HepG2 (cell line): ENCODE measurements around the gene CDIP1. TPM values are rescaled to one million over a fixed set of nuclear protein-coding genes. Genes with fewer than 3 reads are reported as not detected.

ENCODE experiments used
- ATAC-seq: fragments of 200-7000 bp; cut with Tn5 transposase; 3 replicates; pipeline ENCODE4 v1.9.1; 2020; ENCODE audit warnings: mild to moderate bottlenecking, moderate library complexity
- BruUV-seq: library from RNA; stranded (reverse); fragments of 400-500 nt; replicated peaks from 2 replicates; lab custom pipeline; 2021; lab: Mats Ljungman, UMichigan
- CTCF ChIA-PET: fragments of 300-600 bp; formaldehyde crosslinking; extraction: SDS; loops from one replicate; lab custom pipeline; 2021; ENCODE audit warnings: low total read pairs, inconsistent platforms, low intra/inter-chr PET ratio; lab: Yijun Ruan, JAX
- POLR2A ChIA-PET: fragments of 350-600 bp; sonication (Branson Sonifier 250); formaldehyde crosslinking; loops from one replicate; lab custom pipeline; 2020; ENCODE audit warnings: antibody characterized with exemption, inconsistent platforms; lab: Yijun Ruan, JAX
- DNase-seq: peaks from one replicate; pipeline ENCODE4 v3.0.0-alpha.2; 2015; ENCODE audit warnings: low spot score
- FAIRE-seq: peaks from 3 replicates; lab custom pipeline; 2011; peaks lifted over from hg19 to GRCh38; lab: Jason Lieb, UNC
- H2AFZ ChIP-seq: one replicate; pipeline ENCODE4 v1.6.1; 2011; ENCODE audit warnings: low read length, inconsistent platforms
- H3K27ac ChIP-seq: fragments of 300-600 bp; 3 replicates; pipeline ENCODE4 v1.8.0; 2011; ENCODE audit warnings: mixed run types, mild to moderate bottlenecking, mixed read lengths, low read length, inconsistent platforms; ENCODE audit not compliant: insufficient read depth; ENCODE audit errors: extremely low read length
- H3K27me3 ChIP-seq, 2 experiments: fragments of 200-600 bp in 1 of 2; 2 replicates in 1 of 2; 3 replicates in 1 of 2; pipeline versions ENCODE4 v1.6.0 to v1.8.0; 2011; ENCODE audit warnings: low read length in 2 of 2, mild to moderate bottlenecking in 2 of 2, moderate library complexity in 2 of 2, inconsistent platforms in 1 of 2; ENCODE audit not compliant: insufficient read depth in 2 of 2, control insufficient read depth in 1 of 2
- H3K36me3 ChIP-seq, 2 experiments: fragments of 200-600 bp in 1 of 2; replicated peaks in 1 of 2; 2 replicates in 1 of 2; 3 replicates in 1 of 2; pipeline versions ENCODE4 v1.5.1 to v1.8.0; 2011; ENCODE audit warnings: low read length in 2 of 2, inconsistent platforms in 1 of 2; ENCODE audit not compliant: insufficient read depth in 2 of 2, control insufficient read depth in 1 of 2
- H3K4me1 ChIP-seq: 2 replicates; pipeline ENCODE4 v1.5.1; 2012; ENCODE audit warnings: low read length, inconsistent platforms; ENCODE audit not compliant: insufficient read depth
- H3K4me2 ChIP-seq: 2 replicates; pipeline ENCODE4 v1.6.0; 2011; ENCODE audit warnings: low read depth, low read length, inconsistent platforms
- H3K4me3 ChIP-seq, 3 experiments: fragments of 200-600 bp in 1 of 3; sonication (generic), shearing (Covaris generic) in 1 of 3; replicated peaks in 1 of 3; 2 replicates each; pipeline ENCODE4 v1.5.1; 2011 to 2016; ENCODE audit warnings: low read length in 3 of 3, inconsistent platforms in 2 of 3, low read depth in 2 of 3, mild to moderate bottlenecking in 2 of 3, control low read depth in 1 of 3, mixed read lengths in 1 of 3; ENCODE audit not compliant: insufficient read depth in 1 of 3
- H3K79me2 ChIP-seq: one replicate; pipeline ENCODE4 v1.6.1; 2011; ENCODE audit warnings: low read length, inconsistent platforms; ENCODE audit not compliant: insufficient read depth
- H3K9ac ChIP-seq: 2 replicates; pipeline ENCODE4 v1.6.0; 2011; ENCODE audit warnings: mild to moderate bottlenecking, low read depth, low read length, inconsistent platforms; ENCODE audit not compliant: insufficient read depth
- H3K9me3 ChIP-seq: 2 replicates; pipeline ENCODE4 v1.5.1; 2012; ENCODE audit warnings: mild to moderate bottlenecking, low read length
- H4K20me1 ChIP-seq: 2 replicates; pipeline ENCODE4 v1.6.0; 2011; ENCODE audit warnings: inconsistent platforms, mild to moderate bottlenecking, low read length, moderate library complexity; ENCODE audit not compliant: insufficient read depth
- CEBPZ ChIP-seq: IDR thresholded peaks from 2 replicates; pipeline ENCODE4 v1.6.1; 2012; ENCODE audit warnings: low read length, improper control_type of control experiment
- ESRRA ChIP-seq: sonication (generic); formaldehyde crosslinking; IDR thresholded peaks from 2 replicates; pipeline ENCODE4 v1.5.1; 2020; ENCODE audit warnings: mild to moderate bottlenecking, low read depth, missing genetic modification reagents
- MAF1 ChIP-seq: sonication (generic); formaldehyde crosslinking; IDR thresholded peaks from 2 replicates; pipeline ENCODE4 v1.5.0; 2020; ENCODE audit warnings: missing genetic modification reagents, borderline replicate concordance
- MAX ChIP-seq: IDR thresholded peaks from 2 replicates; pipeline ENCODE4 v1.6.1; 2012; ENCODE audit warnings: inconsistent platforms
- POLR2A ChIP-seq, 2 experiments: IDR thresholded peaks; 2 replicates each; pipeline ENCODE4 v1.6.1; 2011; ENCODE audit warnings: low read depth in 2 of 2, low read length in 2 of 2, mild to moderate bottlenecking in 1 of 2, moderate library complexity in 1 of 2; ENCODE audit not compliant: insufficient read depth in 1 of 2
- RORA ChIP-seq: sonication (generic); formaldehyde crosslinking; IDR thresholded peaks from 2 replicates; pipeline ENCODE4 v1.5.0; 2020; ENCODE audit warnings: mild to moderate bottlenecking, missing genetic modification reagents, moderate library complexity
- ZFP41 ChIP-seq: sonication (generic); formaldehyde crosslinking; IDR thresholded peaks from 2 replicates; pipeline ENCODE4 v1.4.0; 2020; ENCODE audit warnings: mild to moderate bottlenecking, missing genetic modification reagents, borderline replicate concordance
- WGBS: methylation state at CpG from one replicate; pipeline ENCODE4 v1.1.6; 2017; ENCODE audit warnings: low lambda C conversion rate; 5-methylcytosine and 5-hydroxymethylcytosine counted together
- in situ Hi-C: cut with HindIII; loops from 2 replicates; pipeline ENCODE4 v1.10.0; 2017; ENCODE audit warnings: low pct_unique_long_range_greater_than_20kb; ENCODE audit not compliant: extremely low pct_ligation_motif_present
- intact Hi-C: fragments of 100-400 bp; cut with micrococcal nuclease; formaldehyde crosslinking; loops from one replicate; pipeline ENCODE4 v1.10.0; 2022; ENCODE audit not compliant: unreplicated experiment
- polyA plus RNA-seq, 8 experiments: library from polyadenylated mRNA; depleted of rRNA in 3 of 8; stranded (reverse) in 7 of 8; unstranded in 1 of 8; fragments of >200 nt; fragmentation: Illumina TruSeq in 4 of 8; extraction: Trizol in 4 of 8; gene quantifications; 2 replicates each; pipeline versions ENCODE4 v1.2.1 to v1.2.3, GENCODE V29; 2011 to 2016; ENCODE audit warnings: low read depth in 4 of 8, missing spikeins in 1 of 8, mixed read lengths in 1 of 8; ENCODE audit not compliant: insufficient read depth in 1 of 8
- total RNA-seq, 5 experiments: library from RNA; depleted of rRNA; stranded (reverse); fragments of >200 nt; fragmentation: Illumina TruSeq; extraction: Trizol; gene quantifications; 2 replicates each; pipeline ENCODE4 v1.2.3, GENCODE V29; 2016; ENCODE audit warnings: low read depth in 1 of 5
- TF ChIP-seq, protein P1 (sequence below): sonication (generic); formaldehyde crosslinking; IDR thresholded peaks from 2 replicates; pipeline ENCODE4 v1.4.0; 2020; ENCODE audit warnings: missing genetic modification reagents

Gene CDIP1
- total and polyA plus RNA-seq, 2 of the 13 experiments (the other 11 are each of a cell fraction or from before 2014, with no cell fraction given) = 31.2 to 56.7 TPM

- WGBS = 99% methylated on average over 10 of the region's 10 CpGs
- FAIRE-seq (no peak), ATAC-seq (no peak), DNase-seq (no peak)
- Histone ChIP-seq H3K36me3 (peaks cover 8 to 19% of the 10 kb centered on the region in 2 experiments), H3K4me1 (peaks cover 60% of the 10 kb centered on the region), H3K4me3 (no peak overlapping the region), H3K79me2 (peaks cover 91% of the 10 kb centered on the region), H2AFZ (no peak overlapping the region), H3K9me3 (no peaks in the 10 kb centered on the region), H4K20me1 (peaks cover 35% of the 10 kb centered on the region; the same call in 1 of the 2 replicates), H3K27ac (no peak overlapping the region), H3K27me3 (no peaks in the 10 kb centered on the region), H3K9ac (no peak overlapping the region), H3K4me2 (no peak overlapping the region)
- intact Hi-C loops = no loop called here
- ChIA-PET CTCF (no interaction called here), POLR2A (no interaction called here)
- TF ChIP-seq ZFP41 (CRISPR knock-in tag) = no peak
- TF ChIP-seq POLR2A (IDR thresholded peaks at IDR 0.05; ENCODE audit: insufficient read depth in 1 of 2, low read depth in 2 of 2, low read length in 2 of 2) = 0 out of 4 replicates have a peak, but pooled peaks of 1 of the 2 experiments have one; percentile 31
- in situ Hi-C loops = no loop called here
- BruUV-seq = no TSS peak
Measured at GRCh38 chr16:4532238-4532637, 6.3 kb downstream of the CDIP1 start.

GRCh38 chr16:4531811-4532210, 6.8 kb downstream of the CDIP1 start:
- no TSS peak for BruUV-seq
- H3K27me3 ChIP-seq = no peaks in the 10 kb centered on the region
- H3K4me1 ChIP-seq = peaks cover 56% of the 10 kb centered on the region
- peaks cover 87% of the 10 kb centered on the region for H3K79me2 ChIP-seq
- ChIA-PET POLR2A (no interaction called here), CTCF (no interaction called here)
- H3K36me3 ChIP-seq = peaks cover 8 to 19% of the 10 kb centered on the region in 2 experiments
- no peaks in the 10 kb centered on the region for H3K9me3 ChIP-seq
- ATAC-seq (peak; percentile 17; the same call in 1 of the 3 replicates), DNase-seq (no peak), FAIRE-seq (no peak)
- peak overlapping the region; percentile 43 for H3K27ac ChIP-seq
- no peak overlapping the region for H3K9ac ChIP-seq
- WGBS = 87% methylated on average over 8 of the region's 8 CpGs
- H3K4me2 ChIP-seq = no peak overlapping the region
- intact Hi-C loops = no loop called here
- no peak overlapping the region for H2AFZ ChIP-seq
- in situ Hi-C loops = no loop called here
- peaks cover 32% of the 10 kb centered on the region; the same call in 1 of the 2 replicates for H4K20me1 ChIP-seq
- no peak overlapping the region for H3K4me3 ChIP-seq
- TF ChIP-seq MAX = no peak
- TF ChIP-seq RORA (CRISPR knock-in tag) = no peak
- no peak for TF ChIP-seq CEBPZ
- TF ChIP-seq, protein P1, sequence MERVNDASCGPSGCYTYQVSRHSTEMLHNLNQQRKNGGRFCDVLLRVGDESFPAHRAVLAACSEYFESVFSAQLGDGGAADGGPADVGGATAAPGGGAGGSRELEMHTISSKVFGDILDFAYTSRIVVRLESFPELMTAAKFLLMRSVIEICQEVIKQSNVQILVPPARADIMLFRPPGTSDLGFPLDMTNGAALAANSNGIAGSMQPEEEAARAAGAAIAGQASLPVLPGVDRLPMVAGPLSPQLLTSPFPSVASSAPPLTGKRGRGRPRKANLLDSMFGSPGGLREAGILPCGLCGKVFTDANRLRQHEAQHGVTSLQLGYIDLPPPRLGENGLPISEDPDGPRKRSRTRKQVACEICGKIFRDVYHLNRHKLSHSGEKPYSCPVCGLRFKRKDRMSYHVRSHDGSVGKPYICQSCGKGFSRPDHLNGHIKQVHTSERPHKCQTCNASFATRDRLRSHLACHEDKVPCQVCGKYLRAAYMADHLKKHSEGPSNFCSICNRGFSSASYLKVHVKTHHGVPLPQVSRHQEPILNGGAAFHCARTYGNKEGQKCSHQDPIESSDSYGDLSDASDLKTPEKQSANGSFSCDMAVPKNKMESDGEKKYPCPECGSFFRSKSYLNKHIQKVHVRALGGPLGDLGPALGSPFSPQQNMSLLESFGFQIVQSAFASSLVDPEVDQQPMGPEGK (CRISPR knock-in tag) = peak; percentile 36; the same call in 1 of the 2 replicates
- peak; percentile 55; the same call in 1 of the 2 replicates for TF ChIP-seq ESRRA (CRISPR knock-in tag)
- no peak for TF ChIP-seq MAF1
